Fibroblast of lung (primary cell): ENCODE results near the gene MBD4.

ENCODE experiments used
- EZH2 ChIP-seq: IDR thresholded peaks from 2 replicates; pipeline ENCODE4 v1.5.1; 2012; ENCODE audit warnings: low read length, control low read depth, mild to moderate bottlenecking; ENCODE audit errors: missing control alignments
- TF ChIP-seq, protein P1 (sequence below), 2 donors: IDR thresholded peaks in 1 of 2; conservative IDR thresholded peaks in 1 of 2; 1 replicate in 1 of 2; 2 replicates in 1 of 2; pipeline ENCODE4 v1.5.1; 2011 to 2012; ENCODE audit warnings: low read length in 2 of 2, control low read depth in 1 of 2, inconsistent platforms in 1 of 2, low read depth in 1 of 2, mild to moderate bottlenecking in 1 of 2

DNA sequence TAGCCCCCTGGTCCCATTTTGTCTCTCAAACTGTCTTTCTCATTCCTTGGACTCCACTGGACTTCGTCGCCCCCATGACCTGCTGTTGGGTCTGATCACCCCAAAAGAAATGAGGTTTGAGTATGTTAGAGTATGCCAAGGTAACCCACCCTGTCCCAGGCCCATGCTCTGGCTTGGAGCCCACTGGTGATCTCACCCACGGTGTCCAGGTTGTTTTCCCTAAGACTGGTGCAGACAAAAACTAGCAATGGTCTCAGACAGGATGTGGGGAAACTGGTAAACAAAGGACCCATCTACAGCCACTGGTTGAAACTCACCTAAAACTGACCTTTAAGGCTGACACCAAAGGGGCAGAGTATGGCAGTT is 50.2 kb downstream of the MBD4 start:
- TF ChIP-seq, protein P1, sequence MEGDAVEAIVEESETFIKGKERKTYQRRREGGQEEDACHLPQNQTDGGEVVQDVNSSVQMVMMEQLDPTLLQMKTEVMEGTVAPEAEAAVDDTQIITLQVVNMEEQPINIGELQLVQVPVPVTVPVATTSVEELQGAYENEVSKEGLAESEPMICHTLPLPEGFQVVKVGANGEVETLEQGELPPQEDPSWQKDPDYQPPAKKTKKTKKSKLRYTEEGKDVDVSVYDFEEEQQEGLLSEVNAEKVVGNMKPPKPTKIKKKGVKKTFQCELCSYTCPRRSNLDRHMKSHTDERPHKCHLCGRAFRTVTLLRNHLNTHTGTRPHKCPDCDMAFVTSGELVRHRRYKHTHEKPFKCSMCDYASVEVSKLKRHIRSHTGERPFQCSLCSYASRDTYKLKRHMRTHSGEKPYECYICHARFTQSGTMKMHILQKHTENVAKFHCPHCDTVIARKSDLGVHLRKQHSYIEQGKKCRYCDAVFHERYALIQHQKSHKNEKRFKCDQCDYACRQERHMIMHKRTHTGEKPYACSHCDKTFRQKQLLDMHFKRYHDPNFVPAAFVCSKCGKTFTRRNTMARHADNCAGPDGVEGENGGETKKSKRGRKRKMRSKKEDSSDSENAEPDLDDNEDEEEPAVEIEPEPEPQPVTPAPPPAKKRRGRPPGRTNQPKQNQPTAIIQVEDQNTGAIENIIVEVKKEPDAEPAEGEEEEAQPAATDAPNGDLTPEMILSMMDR (conservative IDR thresholded peaks at IDR 0.05 in 1 of 2, IDR thresholded peaks at IDR 0.05 in 1 of 2; ENCODE audit: low read depth in 1 of 2, low read length in 2 of 2), result no peak
- no peak for TF ChIP-seq EZH2
